Right lobe of liver (tissue), 4 donors: ENCODE measurements around the gene ZNF615.

Source experiments
- CTCF ChIP-seq, 4 donors: fragments of 200-600 bp in 3 of 4; fragments of 450-650 bp in 1 of 4; IDR thresholded peaks; one replicate each; pipeline versions ENCODE4 v1.5.1 to v1.8.0; 2016 to 2022; ENCODE audit warnings: antibody characterized with exemption in 4 of 4, mild to moderate bottlenecking in 2 of 4
- POLR2A ChIP-seq: fragments of 450-650 bp; IDR thresholded peaks from one replicate; pipeline ENCODE4 v1.6.1; 2017; ENCODE audit warnings: antibody characterized with exemption, mild to moderate bottlenecking
- donor health status: DM: no; HTN: no; CAD: no.
- donor health status: DM: no; HTN: no; CAD: no.
- donor health status: DM: no; HTN: yes; CAD: no.

- TF ChIP-seq CTCF (IDR thresholded peaks at IDR 0.05): no peak
- no peak for TF ChIP-seq POLR2A
Measured at GRCh38 chr19:52034051-52034728, 26.2 kb upstream of the ZNF615 start.
